CD14-positive monocyte (primary cell): ENCODE measurements around the gene HIGD1A. TPM values are rescaled to one million over a fixed set of nuclear protein-coding genes. Genes with fewer than 3 reads are reported as not detected.

Experiments
- DNase-seq, 3 donors: peaks; one replicate each; pipeline ENCODE4 v3.0.0-alpha.2; 2011 to 2022
- H2AFZ ChIP-seq: 2 replicates; pipeline ENCODE4 v1.6.0; 2012; ENCODE audit warnings: mild to moderate bottlenecking, low read depth, low read length, inconsistent platforms; ENCODE audit not compliant: insufficient read depth, poor library complexity, severe bottlenecking
- H3K27ac ChIP-seq, 2 donors: 1 replicate in 1 of 2; 2 replicates in 1 of 2; pipeline ENCODE4 v1.5.1; 2012 to 2013; ENCODE audit warnings: low read length in 2 of 2, control low read depth in 1 of 2, inconsistent platforms in 1 of 2, low read depth in 1 of 2, mild to moderate bottlenecking in 1 of 2
- H3K27me3 ChIP-seq, 2 donors: one replicate each; pipeline versions ENCODE4 v1.6.0 to v1.6.1; 2011 to 2013; ENCODE audit warnings: low read length in 2 of 2; ENCODE audit not compliant: control insufficient read depth in 2 of 2, insufficient read depth in 2 of 2
- H3K36me3 ChIP-seq, 2 donors: replicated peaks in 1 of 2; 1 replicate in 1 of 2; 2 replicates in 1 of 2; pipeline versions ENCODE4 v1.5.1 to v1.6.1; 2012 to 2013; ENCODE audit warnings: low read length in 2 of 2, control low read depth in 1 of 2, inconsistent platforms in 1 of 2, mild to moderate bottlenecking in 1 of 2; ENCODE audit not compliant: insufficient read depth in 2 of 2, control insufficient read depth in 1 of 2
- H3K4me1 ChIP-seq, 2 donors: 1 replicate in 1 of 2; 2 replicates in 1 of 2; pipeline versions ENCODE4 v1.5.1 to v1.6.1; 2012 to 2013; ENCODE audit warnings: low read length in 2 of 2, control low read depth in 1 of 2, inconsistent platforms in 1 of 2, mild to moderate bottlenecking in 1 of 2, moderate library complexity in 1 of 2; ENCODE audit not compliant: insufficient read depth in 2 of 2, control insufficient read depth in 1 of 2
- H3K4me2 ChIP-seq: replicated peaks from 2 replicates; pipeline ENCODE3; 2012; ENCODE audit warnings: low read length, moderate library complexity, mild to moderate bottlenecking; ENCODE audit not compliant: poor library complexity, severe bottlenecking; ENCODE audit errors: extremely low read depth
- H3K4me3 ChIP-seq, 3 experiments: fragments of 200-600 bp in 1 of 3; sonication (generic) in 1 of 3; replicated peaks in 1 of 3; 1 replicate in 2 of 3; 2 replicates in 1 of 3; pipeline ENCODE4 v1.5.1; 2011 to 2013; ENCODE audit warnings: low read length in 3 of 3, mild to moderate bottlenecking in 3 of 3, control low read depth in 2 of 3, low read depth in 2 of 3, inconsistent platforms in 1 of 3, moderate library complexity in 1 of 3
- H3K79me2 ChIP-seq: 2 replicates; pipeline ENCODE4 v1.6.0; 2012; ENCODE audit warnings: mild to moderate bottlenecking, control low read depth, inconsistent platforms, low read length, moderate library complexity; ENCODE audit not compliant: insufficient read depth
- H3K9ac ChIP-seq: 2 replicates; pipeline ENCODE4 v1.6.0; 2017; ENCODE audit warnings: low read length, mild to moderate bottlenecking; ENCODE audit not compliant: insufficient read depth, poor library complexity, severe bottlenecking
- H3K9me3 ChIP-seq, 2 donors: replicated peaks in 1 of 2; 1 replicate in 1 of 2; 2 replicates in 1 of 2; pipeline versions ENCODE4 v1.5.1 to v1.6.1; 2012 to 2013; ENCODE audit warnings: low read length in 2 of 2, control low read depth in 1 of 2; ENCODE audit not compliant: control insufficient read depth in 1 of 2, insufficient read depth in 1 of 2
- H4K20me1 ChIP-seq: 2 replicates; pipeline ENCODE4 v1.6.0; 2012; ENCODE audit warnings: mild to moderate bottlenecking, low read length, control low read depth, moderate library complexity; ENCODE audit not compliant: insufficient read depth
- H3K27ac Mint-ChIP-seq, 7 donors: one replicate each; pipeline ENCODE4 v1.8.0; 2020; ENCODE audit warnings: mild to moderate bottlenecking in 7 of 7, mixed read lengths in 7 of 7, moderate library complexity in 6 of 7, inconsistent platforms in 2 of 7
- H3K27me3 Mint-ChIP-seq, 3 donors: one replicate each; pipeline ENCODE4 v1.8.0; 2021 to 2022; ENCODE audit warnings: low read depth in 3 of 3, mild to moderate bottlenecking in 3 of 3, mixed read lengths in 3 of 3, moderate library complexity in 3 of 3, inconsistent platforms in 1 of 3
- H3K36me3 Mint-ChIP-seq, 2 donors: one replicate each; pipeline ENCODE4 v1.8.0; 2020; ENCODE audit warnings: mixed read lengths in 2 of 2, inconsistent platforms in 1 of 2, mild to moderate bottlenecking in 1 of 2
- H3K4me1 Mint-ChIP-seq: one replicate; pipeline ENCODE4 v1.8.0; 2020; ENCODE audit warnings: mild to moderate bottlenecking, mixed read lengths
- H3K4me3 Mint-ChIP-seq, 2 donors: one replicate each; pipeline ENCODE4 v1.8.0; 2020; ENCODE audit warnings: mild to moderate bottlenecking in 2 of 2, mixed read lengths in 2 of 2, moderate library complexity in 1 of 2
- H3K9me3 Mint-ChIP-seq, 7 donors: one replicate each; pipeline ENCODE4 v1.8.0; 2020 to 2022; ENCODE audit warnings: mixed read lengths in 7 of 7, mild to moderate bottlenecking in 6 of 7, moderate library complexity in 6 of 7, inconsistent platforms in 2 of 7
- WGBS: methylation state at CpG from one replicate; pipeline ENCODE4 v1.1.5; 2013; ENCODE audit warnings: missing lambda C conversion rate; ENCODE audit not compliant: insufficient coverage; 5-methylcytosine and 5-hydroxymethylcytosine counted together
- intact Hi-C, 2 donors: fragments of 100-400 bp; cut with micrococcal nuclease; formaldehyde crosslinking; loops; one replicate each; pipeline versions ENCODE4 v1.15.0 to v1.15.1; 2023
- polyA plus RNA-seq, 3 donors: library from polyadenylated mRNA; depleted of rRNA in 1 of 3; unstranded in 2 of 3; stranded (reverse) in 1 of 3; fragments of 300-500 nt in 2 of 3; fragments of >200 nt in 1 of 3; fragmentation: Illumina TruSeq in 2 of 3; gene quantifications; 1 replicate in 2 of 3; 2 replicates in 1 of 3; pipeline ENCODE4 v1.2.3, GENCODE V29; 2012 to 2021
- TF ChIP-seq, protein P1 (sequence below): fragments of 200-600 bp; IDR thresholded peaks from one replicate; pipeline ENCODE4 v1.8.0; 2022; ENCODE audit warnings: antibody characterized with exemption, mild to moderate bottlenecking

HIGD1A gene
- polyA plus RNA-seq, 3 donors, result 34.8 to 115 (median 104) TPM

DNA sequence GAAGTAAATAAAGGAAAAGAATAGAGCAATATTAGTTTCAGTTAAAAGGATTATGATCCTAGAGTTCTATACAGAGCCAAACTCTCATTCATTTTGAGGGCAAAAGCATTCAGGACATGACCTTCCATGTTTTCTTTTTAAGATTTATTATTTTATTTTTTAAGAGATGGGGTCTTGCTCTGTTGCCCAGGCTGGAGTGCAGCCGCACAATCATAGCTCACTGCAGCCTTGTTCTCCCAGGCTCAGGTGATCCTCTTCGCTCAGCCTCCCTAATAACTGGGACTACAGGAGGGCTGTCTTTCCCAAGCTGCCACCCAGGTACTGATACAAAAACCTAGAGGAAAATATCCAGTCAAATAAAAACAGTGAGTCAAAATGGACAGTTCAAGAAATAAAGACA, 17.7 kb downstream of the HIGD1A start:
- Histone ChIP-seq H3K4me3 (no peak overlapping the region), H3K9me3 (no peaks in the 10 kb centered on the region), H3K4me1 (no peaks in the 10 kb centered on the region), H3K27me3 (no peaks in the 10 kb centered on the region), H4K20me1 (peaks cover 5% of the 10 kb centered on the region), H2AFZ (no peak overlapping the region), H3K36me3 (peaks cover 23 to 64% of the 10 kb centered on the region in 2 donors), H3K4me2 (no peak overlapping the region), H3K9ac (no peak overlapping the region), H3K79me2 (no peaks in the 10 kb centered on the region), H3K27ac (no peak overlapping the region)
- H3K36me3 Mint-ChIP-seq, result peaks cover 46 to 65% of the 10 kb centered on the region in 2 donors
- no peaks in the 10 kb centered on the region for H3K27me3 Mint-ChIP-seq
- intact Hi-C loops, result loop anchor here in 1 of 2 donors (10.0 kb wide), 1 partner anchor 48 kb away; no protein-coding TSS in a partner anchor
- H3K4me1 Mint-ChIP-seq, result no peaks in the 10 kb centered on the region
- H3K9me3 Mint-ChIP-seq, result no peaks in the 10 kb centered on the region
- no peak overlapping the region for H3K4me3 Mint-ChIP-seq
- TF ChIP-seq, protein P1, sequence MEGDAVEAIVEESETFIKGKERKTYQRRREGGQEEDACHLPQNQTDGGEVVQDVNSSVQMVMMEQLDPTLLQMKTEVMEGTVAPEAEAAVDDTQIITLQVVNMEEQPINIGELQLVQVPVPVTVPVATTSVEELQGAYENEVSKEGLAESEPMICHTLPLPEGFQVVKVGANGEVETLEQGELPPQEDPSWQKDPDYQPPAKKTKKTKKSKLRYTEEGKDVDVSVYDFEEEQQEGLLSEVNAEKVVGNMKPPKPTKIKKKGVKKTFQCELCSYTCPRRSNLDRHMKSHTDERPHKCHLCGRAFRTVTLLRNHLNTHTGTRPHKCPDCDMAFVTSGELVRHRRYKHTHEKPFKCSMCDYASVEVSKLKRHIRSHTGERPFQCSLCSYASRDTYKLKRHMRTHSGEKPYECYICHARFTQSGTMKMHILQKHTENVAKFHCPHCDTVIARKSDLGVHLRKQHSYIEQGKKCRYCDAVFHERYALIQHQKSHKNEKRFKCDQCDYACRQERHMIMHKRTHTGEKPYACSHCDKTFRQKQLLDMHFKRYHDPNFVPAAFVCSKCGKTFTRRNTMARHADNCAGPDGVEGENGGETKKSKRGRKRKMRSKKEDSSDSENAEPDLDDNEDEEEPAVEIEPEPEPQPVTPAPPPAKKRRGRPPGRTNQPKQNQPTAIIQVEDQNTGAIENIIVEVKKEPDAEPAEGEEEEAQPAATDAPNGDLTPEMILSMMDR, result no peak
- WGBS, result 100% methylated on average over 2 of the region's 2 CpGs
- DNase-seq, result no peak
- H3K27ac Mint-ChIP-seq, result no peak overlapping the region

DNA sequence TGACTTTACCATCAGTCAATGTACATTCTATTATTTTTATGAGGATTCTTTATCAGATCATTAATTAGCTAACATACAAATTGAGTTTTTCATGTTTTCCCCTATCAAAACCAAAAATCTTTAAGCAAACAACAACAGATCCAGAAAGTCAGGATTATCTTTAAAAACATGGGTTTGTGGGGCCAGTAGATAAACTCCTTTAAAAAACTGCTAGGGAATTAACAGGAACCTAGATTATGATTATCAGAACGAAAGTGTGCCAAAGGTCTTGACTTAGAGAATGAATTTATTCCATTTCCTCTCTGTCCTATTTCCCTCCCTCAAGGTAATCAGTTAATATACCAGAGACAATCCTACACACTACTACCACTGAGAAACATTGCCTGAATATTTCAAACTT, 18.1 kb downstream of the HIGD1A start:
- Histone ChIP-seq H3K4me2 (no peak overlapping the region), H3K4me3 (no peak overlapping the region), H3K79me2 (no peaks in the 10 kb centered on the region), H3K4me1 (no peaks in the 10 kb centered on the region), H3K27ac (no peak overlapping the region), H3K9ac (no peak overlapping the region), H4K20me1 (peaks cover 5% of the 10 kb centered on the region), H3K9me3 (no peaks in the 10 kb centered on the region), H2AFZ (no peak overlapping the region), H3K27me3 (no peaks in the 10 kb centered on the region), H3K36me3 (peaks cover 23 to 61% of the 10 kb centered on the region in 2 donors)
- no peaks in the 10 kb centered on the region for H3K4me1 Mint-ChIP-seq
- H3K9me3 Mint-ChIP-seq, result peaks cover 0 to 2% (median 0%) of the 10 kb centered on the region in 7 donors
- DNase-seq, result no peak
- TF ChIP-seq, protein P1, result no peak
- intact Hi-C loops, result loop anchor here in 1 of 2 donors (10.0 kb wide), 1 partner anchor 49 kb away; no protein-coding TSS in a partner anchor
- H3K27ac Mint-ChIP-seq, result no peak overlapping the region
- H3K36me3 Mint-ChIP-seq, result peaks cover 44 to 69% of the 10 kb centered on the region in 2 donors
- no peak overlapping the region for H3K4me3 Mint-ChIP-seq
- H3K27me3 Mint-ChIP-seq, result no peaks in the 10 kb centered on the region
- WGBS, result no CpG with 5 or more reads among the region's 1 CpG
